ENCODE results near the gene ELANE. TPM values are rescaled to one million over a fixed set of nuclear protein-coding genes. Genes with fewer than 3 reads are reported as not detected.

The ELANE gene
- total and polyA plus RNA-seq, 9 of the 15 experiments (the other 6 are each of a cell fraction or from before 2014, with no cell fraction given), result not detected

DNA sequence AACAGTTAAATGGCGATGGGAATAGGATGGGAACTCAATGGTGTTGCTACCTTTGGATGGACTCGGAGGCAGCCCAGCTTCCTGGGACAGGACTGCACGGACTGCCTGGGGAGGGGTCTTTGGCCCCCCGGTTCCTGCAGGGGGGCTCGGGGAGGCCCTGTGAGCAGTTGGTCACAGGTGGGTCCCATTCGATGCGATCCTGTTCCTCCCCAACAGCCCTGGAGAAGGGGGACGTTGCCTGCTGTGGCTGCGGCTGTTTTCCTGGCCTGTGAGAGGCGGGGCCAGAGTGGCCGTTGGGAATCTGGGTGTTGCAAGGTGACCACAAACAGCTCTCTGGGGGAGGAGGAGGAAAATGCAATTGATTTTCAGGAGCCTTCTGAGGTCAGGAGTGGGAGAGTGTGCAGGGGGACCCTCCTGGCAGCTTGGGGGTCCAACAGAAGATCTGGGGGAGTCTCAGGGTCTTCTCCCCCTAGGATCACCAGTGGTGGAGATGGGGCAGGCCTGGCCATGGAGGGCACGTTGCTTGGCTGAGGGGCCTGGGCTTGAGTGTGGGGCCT is 28.5 kb upstream of the ELANE start:
- Histone ChIP-seq H3K79me2 (ENCODE audit: control insufficient read depth, insufficient read depth, low read length) (peaks cover 22% of the 10 kb centered on the region; the same call in 2 of the 3 replicates), H3K36me3 (ENCODE audit: control insufficient read depth, insufficient read depth, low read length) (no peaks in the 10 kb centered on the region), H3K9ac (ENCODE audit: insufficient read depth in 1 of 2, low read depth in 2 of 2, low read length in 2 of 2) (peak overlapping the region; percentile 64 to 91), H3K9me1 (ENCODE audit: control insufficient read depth, insufficient read depth, low read length) (no peaks in the 10 kb centered on the region), H3K4me3 (peak overlapping the region; percentile 34), H3K4me2 (ENCODE audit: insufficient read depth, low read length) (peak overlapping the region; percentile 71), H4K20me1 (replicated peaks; ENCODE audit: control insufficient read depth, insufficient read depth, low read length) (no peaks in the 10 kb centered on the region), H2AFZ (ENCODE audit: low read depth, low read length) (peak overlapping the region; percentile 68; the same call in 1 of the 2 replicates), H3K9me3 (replicated peaks; ENCODE audit: control insufficient read depth, insufficient read depth, low read depth, low read length) (no peaks in the 10 kb centered on the region), H3K27ac (ENCODE audit: extremely low read depth, low read depth, low read length) (peak overlapping the region; percentile 83), H3K4me1 (replicated peaks in 1 of 2; ENCODE audit: control insufficient read depth in 2 of 2, insufficient read depth in 2 of 2, low read length in 2 of 2) (peaks cover 15 to 68% of the 10 kb centered on the region in 2 experiments), H3K27me3 (ENCODE audit: control insufficient read depth in 2 of 2, insufficient read depth in 2 of 2, low read length in 2 of 2) (no peaks in the 10 kb centered on the region)
- in situ Hi-C loops (cut with MboI) (no loop called here), intact Hi-C loops (cut with micrococcal nuclease) (no loop called here)
- ChIA-PET CTCF (ENCODE audit: low intra/inter-chr PET ratio) (no interaction called here), POLR2A (interaction anchor here (0.6 to 2.4 kb wide), 4 partner anchors 8 to 281 kb away, joined by 3 to 9 read pairs (median 4); no protein-coding TSS in a partner anchor)
- DNase-seq (ENCODE audit: extremely low read depth in 1 of 4, low spot score in 3 of 4), result peak; percentile 61 to 75 (median 68)
- peak; percentile 96 for FAIRE-seq
- peak; percentile 78 for ATAC-seq
- TSS peak; percentile 68 for BruUV-seq (replicated peaks)
- WGBS (ENCODE audit: insufficient coverage, low coverage, missing lambda C conversion rate), result 3% methylated on average over 12 of the region's 12 CpGs
- TF ChIP-seq SUPT5H (IDR thresholded peaks at IDR 0.05) (peak; percentile 60; the same call in 1 of the 2 replicates), CHD2 (IDR thresholded peaks at IDR 0.05; ENCODE audit: low read depth, low read length) (no peak), ATF1 (CRISPR knock-in tag; IDR thresholded peaks at IDR 0.05) (no peak), ATF1 (tag; IDR thresholded peaks at IDR 0.05) (peak; percentile 42; the same call in 1 of the 2 replicates), MEF2D (tag; conservative IDR thresholded peaks at IDR 0.05; ENCODE audit: low read depth) (0 out of 2 replicates have a peak, but pooled peaks have one; percentile 23), EP400 (IDR thresholded peaks at IDR 0.05) (peak; percentile 56), ZEB2 (IDR thresholded peaks at IDR 0.05) (0 out of 2 replicates have a peak, but pooled peaks have one; percentile 40), DPF2 (IDR thresholded peaks at IDR 0.05) (peak; percentile 59; the same call in 1 of the 2 replicates), NBN (IDR thresholded peaks at IDR 0.05; ENCODE audit: low read depth) (peak; percentile 66; the same call in 1 of the 2 replicates), TEAD4 (IDR thresholded peaks at IDR 0.05; ENCODE audit: low read length) (peak; percentile 56; the same call in 1 of the 2 replicates), TEAD4 (CRISPR knock-in tag; IDR thresholded peaks at IDR 0.05; ENCODE audit: borderline replicate concordance) (no peak), PATZ1 (CRISPR knock-in tag; IDR thresholded peaks at IDR 0.05; ENCODE audit: borderline replicate concordance) (no peak), RAD51 (IDR thresholded peaks at IDR 0.05; ENCODE audit: borderline replicate concordance, low read depth) (no peak), MYC (IDR thresholded peaks at IDR 0.05; ENCODE audit: low read depth, low read length) (peak; percentile 41; the same call in 1 of the 2 replicates), MYC (CRISPR knock-in tag; IDR thresholded peaks at IDR 0.05; ENCODE audit: borderline replicate concordance, low read depth) (peak; percentile 36; the same call in 1 of the 2 replicates)
- TF ChIP-seq, protein P1, sequence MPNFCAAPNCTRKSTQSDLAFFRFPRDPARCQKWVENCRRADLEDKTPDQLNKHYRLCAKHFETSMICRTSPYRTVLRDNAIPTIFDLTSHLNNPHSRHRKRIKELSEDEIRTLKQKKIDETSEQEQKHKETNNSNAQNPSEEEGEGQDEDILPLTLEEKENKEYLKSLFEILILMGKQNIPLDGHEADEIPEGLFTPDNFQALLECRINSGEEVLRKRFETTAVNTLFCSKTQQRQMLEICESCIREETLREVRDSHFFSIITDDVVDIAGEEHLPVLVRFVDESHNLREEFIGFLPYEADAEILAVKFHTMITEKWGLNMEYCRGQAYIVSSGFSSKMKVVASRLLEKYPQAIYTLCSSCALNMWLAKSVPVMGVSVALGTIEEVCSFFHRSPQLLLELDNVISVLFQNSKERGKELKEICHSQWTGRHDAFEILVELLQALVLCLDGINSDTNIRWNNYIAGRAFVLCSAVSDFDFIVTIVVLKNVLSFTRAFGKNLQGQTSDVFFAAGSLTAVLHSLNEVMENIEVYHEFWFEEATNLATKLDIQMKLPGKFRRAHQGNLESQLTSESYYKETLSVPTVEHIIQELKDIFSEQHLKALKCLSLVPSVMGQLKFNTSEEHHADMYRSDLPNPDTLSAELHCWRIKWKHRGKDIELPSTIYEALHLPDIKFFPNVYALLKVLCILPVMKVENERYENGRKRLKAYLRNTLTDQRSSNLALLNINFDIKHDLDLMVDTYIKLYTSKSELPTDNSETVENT (CRISPR knock-in tag; IDR thresholded peaks at IDR 0.05), result no peak
- TF ChIP-seq, protein P2, sequence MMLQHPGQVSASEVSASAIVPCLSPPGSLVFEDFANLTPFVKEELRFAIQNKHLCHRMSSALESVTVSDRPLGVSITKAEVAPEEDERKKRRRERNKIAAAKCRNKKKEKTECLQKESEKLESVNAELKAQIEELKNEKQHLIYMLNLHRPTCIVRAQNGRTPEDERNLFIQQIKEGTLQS (IDR thresholded peaks at IDR 0.05), result peak; percentile 50; the same call in 1 of the 2 replicates
- TF ChIP-seq, protein P2 (CRISPR knock-in tag; conservative IDR thresholded peaks at IDR 0.05), result no peak
